Coronary artery (tissue), 2 donors: ENCODE measurements around the gene TSSK6.
A peak's percentile ranks its signal among the peaks of the same experiment; 100 is the strongest.

Experiments used
- DNase-seq: peaks from one replicate; pipeline ENCODE4 v3.0.0-alpha.2; 2017; ENCODE audit warnings: low spot score
- H3K27ac ChIP-seq, 2 donors: fragments of 200-600 bp; sonication (generic); one replicate each; pipeline ENCODE4 v1.5.1; 2016 to 2019
- H3K4me3 ChIP-seq: fragments of 200-600 bp; sonication (generic); 2 replicates; pipeline ENCODE4 v1.5.1; 2016; ENCODE audit warnings: mild to moderate bottlenecking, moderate library complexity
- TF ChIP-seq, protein P1 (sequence below): fragments of 200-600 bp; sonication (generic); IDR thresholded peaks from one replicate; pipeline ENCODE4 v1.5.1; 2019; ENCODE audit warnings: antibody characterized with exemption

TSSK6 gene

DNA sequence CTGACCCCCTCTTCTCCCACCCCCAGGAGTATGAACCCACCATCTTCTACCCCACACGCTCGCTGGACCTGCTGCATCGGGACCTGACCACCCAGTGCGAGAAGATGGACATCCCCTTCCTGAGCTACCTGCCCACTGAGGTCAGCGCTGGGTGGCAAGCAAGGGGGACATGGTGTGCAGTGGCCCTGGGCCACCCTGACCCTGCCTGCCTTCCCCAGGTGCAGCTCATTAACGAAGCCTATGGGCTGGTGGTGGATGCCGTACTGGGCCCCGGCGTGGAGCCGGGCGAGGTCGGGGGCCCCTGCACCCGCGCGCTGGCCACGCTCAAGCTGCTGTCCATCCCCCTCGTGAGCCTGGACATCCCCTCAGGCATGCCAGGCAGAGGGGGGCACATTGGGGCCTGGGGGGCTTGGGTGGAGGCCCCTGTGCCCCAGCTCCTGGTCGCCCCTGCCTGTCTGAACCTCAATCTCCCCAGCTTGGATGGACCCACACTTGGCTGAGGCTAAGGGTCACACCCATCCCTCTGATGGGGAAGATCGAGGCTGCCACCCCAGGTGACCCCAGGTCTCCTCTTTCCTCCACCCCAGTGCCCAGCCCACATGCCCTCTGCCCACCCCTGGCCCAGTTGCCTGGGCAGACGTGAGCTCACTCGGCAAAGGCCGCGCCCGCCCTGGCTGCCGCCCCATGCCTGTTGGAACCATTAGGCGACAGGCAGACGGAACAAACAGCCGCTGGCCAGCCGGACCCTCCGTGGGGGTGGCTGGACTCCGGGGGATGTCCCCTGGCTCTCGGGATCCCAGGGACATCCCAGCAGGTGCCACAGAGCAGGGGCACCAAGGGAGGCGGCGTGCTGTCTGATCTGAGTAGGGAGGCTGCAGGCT is 20.2 kb upstream of the TSSK6 start:
- H3K27ac ChIP-seq: no peak overlapping the region
- no peak overlapping the region for H3K4me3 ChIP-seq
- TF ChIP-seq, protein P1, sequence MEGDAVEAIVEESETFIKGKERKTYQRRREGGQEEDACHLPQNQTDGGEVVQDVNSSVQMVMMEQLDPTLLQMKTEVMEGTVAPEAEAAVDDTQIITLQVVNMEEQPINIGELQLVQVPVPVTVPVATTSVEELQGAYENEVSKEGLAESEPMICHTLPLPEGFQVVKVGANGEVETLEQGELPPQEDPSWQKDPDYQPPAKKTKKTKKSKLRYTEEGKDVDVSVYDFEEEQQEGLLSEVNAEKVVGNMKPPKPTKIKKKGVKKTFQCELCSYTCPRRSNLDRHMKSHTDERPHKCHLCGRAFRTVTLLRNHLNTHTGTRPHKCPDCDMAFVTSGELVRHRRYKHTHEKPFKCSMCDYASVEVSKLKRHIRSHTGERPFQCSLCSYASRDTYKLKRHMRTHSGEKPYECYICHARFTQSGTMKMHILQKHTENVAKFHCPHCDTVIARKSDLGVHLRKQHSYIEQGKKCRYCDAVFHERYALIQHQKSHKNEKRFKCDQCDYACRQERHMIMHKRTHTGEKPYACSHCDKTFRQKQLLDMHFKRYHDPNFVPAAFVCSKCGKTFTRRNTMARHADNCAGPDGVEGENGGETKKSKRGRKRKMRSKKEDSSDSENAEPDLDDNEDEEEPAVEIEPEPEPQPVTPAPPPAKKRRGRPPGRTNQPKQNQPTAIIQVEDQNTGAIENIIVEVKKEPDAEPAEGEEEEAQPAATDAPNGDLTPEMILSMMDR: no peak
- no peak for DNase-seq

DNA sequence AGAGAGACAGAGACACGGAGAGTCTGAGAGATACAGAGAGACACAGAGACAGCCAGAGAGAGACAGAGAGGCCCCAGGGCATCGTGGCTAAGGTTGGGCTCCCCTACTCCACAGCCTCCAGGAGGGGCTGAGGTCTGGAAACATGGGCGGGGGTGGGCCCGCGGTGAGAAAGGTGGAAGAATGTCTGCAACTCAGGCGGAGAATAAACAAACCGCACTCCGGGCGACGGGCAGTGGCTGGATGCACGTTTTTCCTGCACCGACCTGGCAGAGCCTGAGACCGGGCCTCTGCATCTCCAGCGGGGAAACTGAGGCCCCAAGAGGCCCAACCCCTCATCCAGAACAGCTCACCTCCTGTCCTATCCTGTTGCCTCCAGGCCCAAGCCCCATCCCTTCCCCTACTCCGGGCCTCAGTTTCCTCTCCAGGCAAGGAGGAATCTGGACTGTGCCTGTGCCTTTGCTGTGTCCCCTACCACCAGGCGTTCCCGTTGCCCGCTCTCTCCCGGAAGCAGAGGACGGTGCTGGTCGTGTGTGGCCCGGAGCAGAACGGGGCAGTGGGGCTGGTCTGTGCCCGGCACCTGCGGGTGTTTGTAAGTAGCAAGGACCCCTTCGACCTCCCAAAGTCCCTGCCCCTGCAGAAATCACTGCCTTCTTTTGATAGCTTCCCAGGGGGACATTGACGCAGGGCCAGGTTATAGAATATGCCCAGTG is 19.4 kb upstream of the TSSK6 start:
- DNase-seq: no peak
- TF ChIP-seq, protein P1: no peak
- Histone ChIP-seq H3K27ac (no peak overlapping the region), H3K4me3 (no peak overlapping the region)

DNA sequence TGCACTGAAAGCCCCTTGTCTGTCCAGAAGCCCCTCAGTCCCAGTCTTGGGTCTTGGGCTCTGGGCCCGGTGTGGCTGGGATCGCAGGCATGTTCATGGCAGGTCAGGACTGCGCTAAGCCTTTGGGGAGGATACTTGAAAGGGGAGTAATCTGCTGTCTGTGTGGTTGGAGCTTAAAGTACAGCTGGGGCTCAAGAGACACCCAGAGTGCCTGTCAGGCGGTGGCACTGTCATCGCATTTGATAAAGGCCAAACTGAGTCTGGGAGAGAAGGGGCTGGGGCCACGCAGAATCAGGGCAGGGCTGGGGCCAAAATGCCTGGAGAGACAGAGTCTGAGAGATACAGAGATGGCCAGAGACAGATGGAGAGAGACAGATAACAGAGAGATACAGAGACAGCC is 18.5 kb upstream of the TSSK6 start:
- no peak for DNase-seq
- Histone ChIP-seq H3K4me3 (no peak overlapping the region), H3K27ac (no peak overlapping the region)
- TF ChIP-seq, protein P1: no peak

DNA sequence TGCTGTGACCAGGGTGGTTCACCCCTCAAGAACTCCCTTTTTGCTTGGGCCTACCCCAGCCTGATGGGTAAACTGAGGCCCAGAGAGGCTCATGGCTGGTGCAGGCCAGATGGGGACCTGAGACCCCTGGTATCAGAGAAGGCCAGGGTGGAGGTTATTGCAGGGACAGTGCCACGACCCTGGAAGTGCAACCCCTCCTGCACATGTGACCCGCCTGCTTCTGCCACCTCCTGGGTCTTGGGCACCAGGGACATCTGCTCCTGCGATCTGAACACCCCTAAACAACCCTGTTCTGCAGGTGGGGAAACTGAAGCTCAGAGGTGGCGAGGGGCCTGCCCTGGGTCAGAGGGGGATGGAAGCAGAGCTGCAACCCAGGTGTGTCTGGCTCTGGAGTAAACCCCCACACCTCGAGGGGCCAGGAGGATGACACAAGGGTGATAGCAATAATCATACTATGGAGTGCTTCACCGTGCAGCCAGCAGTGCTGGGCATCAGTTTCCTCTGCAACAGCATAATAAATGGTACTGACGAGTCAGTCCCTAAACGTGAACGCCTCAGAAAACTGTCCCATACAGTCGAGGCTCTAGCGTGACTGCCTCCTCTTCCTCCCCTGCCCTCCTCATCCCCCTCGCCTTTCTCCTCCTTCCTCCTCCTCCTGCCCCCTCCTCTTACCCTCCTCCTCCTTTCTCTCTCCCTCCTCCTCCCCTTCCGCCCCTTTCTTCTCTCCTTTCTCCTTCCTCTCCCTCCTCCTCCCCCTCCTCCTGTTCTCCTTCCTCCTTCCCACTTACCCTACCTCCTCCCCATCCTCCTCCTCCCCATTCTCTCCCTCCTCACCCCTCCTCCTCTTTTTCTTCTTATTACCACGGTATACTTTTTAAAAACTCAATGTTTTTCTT is 17.7 kb upstream of the TSSK6 start:
- DNase-seq: no peak
- no peak overlapping the region for H3K27ac ChIP-seq
- TF ChIP-seq, protein P1: no peak
- H3K4me3 ChIP-seq: no peak overlapping the region

DNA sequence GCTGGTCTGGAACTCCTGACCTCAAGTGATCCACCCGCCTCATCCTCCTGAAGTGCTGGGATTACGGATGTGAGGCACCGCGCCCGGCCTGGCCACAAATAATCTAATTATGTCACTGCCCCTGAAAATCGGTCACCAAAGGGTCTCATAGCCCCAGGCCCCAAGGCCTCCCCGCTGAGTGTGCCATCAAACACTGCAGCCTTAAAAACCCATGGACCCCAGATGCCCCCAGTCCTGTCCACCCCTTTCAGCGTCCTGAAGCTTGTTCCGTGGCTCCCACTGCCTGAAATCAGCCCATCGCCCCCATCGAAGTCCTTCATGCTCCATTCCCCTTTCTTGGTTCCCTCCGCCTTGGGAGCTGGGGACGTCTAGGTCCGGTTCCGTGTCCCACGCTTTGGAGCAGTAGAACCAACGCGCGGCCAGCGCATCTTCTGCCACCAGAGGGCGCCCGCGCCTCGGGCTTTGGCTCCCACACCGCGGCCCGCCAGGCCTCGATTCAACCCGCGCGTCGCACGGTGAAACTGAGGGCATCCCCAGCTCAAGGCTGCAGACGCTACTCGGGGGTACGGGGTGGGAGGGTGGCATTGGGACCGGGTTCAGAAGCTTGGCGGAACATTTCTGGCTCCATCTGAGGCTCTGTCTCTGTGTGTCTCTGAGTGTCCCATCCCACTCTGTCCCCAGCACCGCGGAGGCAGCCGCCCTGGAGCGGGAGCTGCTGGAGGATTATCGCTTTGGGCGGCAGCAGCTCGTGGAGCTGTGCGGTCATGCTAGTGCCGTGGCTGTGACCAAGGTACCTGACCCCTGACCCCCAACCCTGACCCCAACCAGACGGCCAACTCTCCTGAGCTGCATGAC is 16.8 kb upstream of the TSSK6 start:
- H3K27ac ChIP-seq: no peak overlapping the region
- TF ChIP-seq, protein P1: peak; percentile 96
- peak overlapping the region; percentile 37 for H3K4me3 ChIP-seq
- no peak for DNase-seq

DNA sequence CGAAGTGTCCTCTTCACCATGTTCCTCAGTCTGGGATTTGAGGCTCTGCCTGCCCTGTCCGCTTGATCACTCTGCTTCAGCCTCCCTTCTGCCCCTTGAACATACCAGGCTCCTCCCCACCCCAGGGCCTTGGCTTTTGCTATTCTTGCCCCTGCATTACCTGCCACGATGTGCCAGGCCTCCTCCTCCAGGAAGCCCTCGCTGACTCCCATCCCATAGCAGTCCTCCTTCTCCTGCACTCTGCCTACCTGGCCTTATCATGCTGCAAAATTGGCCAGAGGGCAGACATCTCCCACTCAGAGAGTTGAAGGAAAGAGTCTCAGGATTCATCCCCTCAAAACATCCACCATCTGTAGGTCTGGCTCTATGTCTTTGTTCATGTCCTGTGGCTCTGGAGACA is 15.5 kb upstream of the TSSK6 start:
- H3K4me3 ChIP-seq: no peak overlapping the region
- H3K27ac ChIP-seq: no peak overlapping the region
- DNase-seq: no peak
- TF ChIP-seq, protein P1: no peak
